Gastrocnemius medialis (tissue), 4 donors: Measurements from ENCODE around the gene SOCS3.

Experiments
- CTCF ChIP-seq, 5 experiments: fragments of 450-650 bp in 3 of 5; fragments of 200-600 bp in 2 of 5; sonication (generic) in 2 of 5; IDR thresholded peaks in 4 of 5; conservative IDR thresholded peaks in 1 of 5; 1 replicate in 4 of 5; 2 replicates in 1 of 5; pipeline ENCODE4 v1.5.1; 2016 to 2019; ENCODE audit warnings: antibody characterized with exemption in 5 of 5, mild to moderate bottlenecking in 3 of 5, moderate library complexity in 3 of 5
- POLR2A ChIP-seq, 2 donors: fragments of 450-650 bp; IDR thresholded peaks; one replicate each; pipeline ENCODE4 v1.6.1; 2017; ENCODE audit warnings: antibody characterized with exemption in 2 of 2, mild to moderate bottlenecking in 2 of 2, moderate library complexity in 2 of 2

GRCh38 chr17:78406396-78406795 lies 46.5 kb upstream of the SOCS3 start:
- TF ChIP-seq POLR2A (IDR thresholded peaks at IDR 0.05) (no peak), CTCF (IDR thresholded peaks at IDR 0.05 in 4 of 5, conservative IDR thresholded peaks at IDR 0.05 in 1 of 5) (no peak)
